SU-DHL-6 (cell line): ENCODE results near the gene ANK3.

Experiments used
- H2AFZ ChIP-seq: fragments of 200-600 bp; sonication (generic); 2 replicates; pipeline ENCODE4 v1.6.1; 2014; ENCODE audit warnings: low read depth, mild to moderate bottlenecking, moderate library complexity, mixed read lengths, antibody characterized with exemption, low read length; ENCODE audit not compliant: severe bottlenecking
- H3F3A ChIP-seq: fragments of 200-600 bp; shearing (Covaris generic); 2 replicates; pipeline ENCODE4 v1.6.0; 2016; ENCODE audit warnings: antibody characterized with exemption, mild to moderate bottlenecking; ENCODE audit not compliant: insufficient read depth
- H3K27ac ChIP-seq: fragments of 200-600 bp; sonication (generic); 2 replicates; pipeline ENCODE4 v1.5.1; 2016; ENCODE audit warnings: low read depth, mild to moderate bottlenecking, low read length, moderate library complexity, mixed read lengths
- H3K27me3 ChIP-seq: fragments of 200-600 bp; sonication (generic), shearing (Covaris generic); 2 replicates; pipeline ENCODE4 v1.6.0; 2014; ENCODE audit warnings: mild to moderate bottlenecking, low read length
- H3K36me3 ChIP-seq: fragments of 200-600 bp; sonication (generic); 2 replicates; pipeline ENCODE4 v1.6.1; 2014; ENCODE audit warnings: mild to moderate bottlenecking, low read length, mixed read lengths
- H3K4me2 ChIP-seq: fragments of 300-600, 200-600 bp; shearing (Covaris generic), sonication (generic); 2 replicates; pipeline ENCODE4 v1.6.0; 2014; ENCODE audit warnings: low read length, low read depth, mild to moderate bottlenecking; ENCODE audit not compliant: poor library complexity, severe bottlenecking
- H3K4me3 ChIP-seq: fragments of 200-600 bp; sonication (generic); 2 replicates; pipeline ENCODE4 v1.5.1; 2014; ENCODE audit warnings: antibody characterized with exemption, low read length, mild to moderate bottlenecking, mixed read lengths; ENCODE audit not compliant: insufficient read depth, poor library complexity, severe bottlenecking
- H3K79me2 ChIP-seq: fragments of 200-600 bp; sonication (generic); 2 replicates; pipeline ENCODE4 v1.6.1; 2014; ENCODE audit warnings: mild to moderate bottlenecking, low read length, moderate library complexity; ENCODE audit not compliant: insufficient read depth
- H3K9ac ChIP-seq: fragments of 200-600 bp; sonication (generic); 2 replicates; pipeline ENCODE4 v1.7.0; 2014; ENCODE audit warnings: mild to moderate bottlenecking, low read length
- H3K9me2 ChIP-seq: fragments of 200-600 bp; sonication (generic); replicated peaks from 2 replicates; pipeline ENCODE4 v1.6.1; 2014; ENCODE audit warnings: low read length; ENCODE audit not compliant: insufficient read depth
- H3K9me3 ChIP-seq: fragments of 200-600 bp; sonication (generic); 2 replicates; pipeline ENCODE4 v1.6.1; 2014; ENCODE audit warnings: low read length, mixed read lengths; ENCODE audit not compliant: insufficient read depth
- H4K20me1 ChIP-seq: fragments of 200-600 bp; sonication (generic); 2 replicates; pipeline ENCODE4 v1.6.1; 2014; ENCODE audit warnings: low read depth, mild to moderate bottlenecking, antibody characterized with exemption, low read length, moderate library complexity, mixed read lengths
- CTCF ChIP-seq: fragments of 200-600 bp; sonication (generic); IDR thresholded peaks from one replicate; pipeline ENCODE4 v1.5.1; 2017; ENCODE audit warnings: antibody characterized with exemption, mild to moderate bottlenecking, low read length, moderate library complexity; ENCODE audit not compliant: insufficient read depth, poor library complexity, severe bottlenecking
- EZH2phosphoT487 ChIP-seq: fragments of 200-600 bp; sonication (generic), shearing (Covaris generic); conservative IDR thresholded peaks from 2 replicates; pipeline ENCODE4 v1.6.1; 2018; ENCODE audit warnings: mild to moderate bottlenecking, antibody characterized with exemption, low read length, moderate library complexity, mixed read lengths

ANK3 gene

GRCh38 chr10:60203993-60204618 lies 185.6 kb downstream of the ANK3 start:
- Histone ChIP-seq H3K4me3 (no peak overlapping the region), H3K4me2 (no peak overlapping the region), H3K27ac (peak overlapping the region; percentile 20; the same call in 1 of the 2 replicates), H3K9me3 (no peaks in the 10 kb centered on the region), H3K27me3 (no peaks in the 10 kb centered on the region), H3K9ac (peak overlapping the region; percentile 17; the same call in 1 of the 2 replicates), H3K9me2 (no peaks in the 10 kb centered on the region), H2AFZ (no peak overlapping the region), H3K79me2 (no peaks in the 10 kb centered on the region), H4K20me1 (no peaks in the 10 kb centered on the region), H3F3A (peaks cover 4% of the 10 kb centered on the region; the same call in 1 of the 2 replicates), H3K36me3 (no peaks in the 10 kb centered on the region; the same call in 1 of the 2 replicates)
- peak; percentile 46 for TF ChIP-seq CTCF
- TF ChIP-seq EZH2phosphoT487, result no peak

- no peak for TF ChIP-seq EZH2phosphoT487
- TF ChIP-seq CTCF, result no peak
These were observed 189.0 kb downstream of the ANK3 start for GRCh38 chr10:60200682-60201053.

GRCh38 chr10:60200012-60200681 lies 189.5 kb downstream of the ANK3 start:
- no peaks in the 10 kb centered on the region for H3K27me3 ChIP-seq
- H3K4me3 ChIP-seq, result no peak overlapping the region
- TF ChIP-seq EZH2phosphoT487, result no peak
- no peak for TF ChIP-seq CTCF
- H3K79me2 ChIP-seq, result no peaks in the 10 kb centered on the region
- no peaks in the 10 kb centered on the region for H3F3A ChIP-seq
- H2AFZ ChIP-seq, result no peak overlapping the region
- no peak overlapping the region for H3K9ac ChIP-seq
- no peaks in the 10 kb centered on the region for H3K9me2 ChIP-seq
- H3K36me3 ChIP-seq, result peaks cover 14% of the 10 kb centered on the region; the same call in 1 of the 2 replicates
- no peaks in the 10 kb centered on the region for H4K20me1 ChIP-seq
- H3K9me3 ChIP-seq, result no peaks in the 10 kb centered on the region
- peak overlapping the region; percentile 0 for H3K4me2 ChIP-seq
- no peak overlapping the region for H3K27ac ChIP-seq

More at GRCh38 chr10:60200682-60201053, 189.0 kb downstream of the ANK3 start:
- Histone ChIP-seq H3K9ac (no peak overlapping the region), H3K27me3 (no peaks in the 10 kb centered on the region), H3K9me2 (no peaks in the 10 kb centered on the region), H3K9me3 (no peaks in the 10 kb centered on the region), H4K20me1 (no peaks in the 10 kb centered on the region), H3K79me2 (no peaks in the 10 kb centered on the region), H3K4me2 (peak overlapping the region; percentile 0), H3F3A (no peaks in the 10 kb centered on the region), H3K36me3 (peaks cover 10% of the 10 kb centered on the region; the same call in 1 of the 2 replicates), H3K4me3 (no peak overlapping the region), H3K27ac (no peak overlapping the region), H2AFZ (no peak overlapping the region)
